HepG2 (cell line): ENCODE data around the gene SLC19A3. TPM values are rescaled to one million over a fixed set of nuclear protein-coding genes. Genes with fewer than 3 reads are reported as not detected.

Experiments used
- AHR ChIP-seq: IDR thresholded peaks from 2 replicates; pipeline ENCODE4 v1.6.1; 2018; ENCODE audit warnings: missing genetic modification reagents, missing compliant biosample characterization
- ARNTL ChIP-seq: sonication (generic); formaldehyde crosslinking; IDR thresholded peaks from 2 replicates; pipeline ENCODE4 v1.4.0; 2020; ENCODE audit warnings: mild to moderate bottlenecking, missing genetic modification reagents
- CENPT ChIP-seq: sonication (generic); formaldehyde crosslinking; IDR thresholded peaks from 2 replicates; pipeline ENCODE4 v1.8.0; 2022; ENCODE audit warnings: low read depth, mild to moderate bottlenecking, moderate library complexity, missing genetic modification reagents
- ELF1 ChIP-seq: sonication (generic); formaldehyde crosslinking; IDR thresholded peaks from 2 replicates; pipeline ENCODE4 v1.4.0; 2020; ENCODE audit warnings: missing genetic modification reagents
- GATAD1 ChIP-seq: IDR thresholded peaks from 2 replicates; pipeline ENCODE4 v1.6.1; 2016; ENCODE audit warnings: missing genetic modification reagents, missing compliant biosample characterization
- GMEB1 ChIP-seq: sonication (generic); formaldehyde crosslinking; IDR thresholded peaks from 2 replicates; pipeline ENCODE4 v1.5.1; 2020; ENCODE audit warnings: missing genetic modification reagents, mild to moderate bottlenecking, borderline replicate concordance
- HDAC1 ChIP-seq: sonication (generic); formaldehyde crosslinking; IDR thresholded peaks from 2 replicates; pipeline ENCODE4 v1.5.1; 2020; ENCODE audit warnings: mild to moderate bottlenecking, missing genetic modification reagents
- HNF4A ChIP-seq: sonication (generic); formaldehyde crosslinking; IDR thresholded peaks from 2 replicates; pipeline ENCODE4 v1.4.0; 2020; ENCODE audit warnings: missing genetic modification reagents
- JUNB ChIP-seq: sonication (generic); formaldehyde crosslinking; IDR thresholded peaks from 2 replicates; pipeline ENCODE4 v1.8.0; 2022; ENCODE audit warnings: missing genetic modification reagents, mild to moderate bottlenecking, borderline replicate concordance
- NCOA2 ChIP-seq: sonication (generic); formaldehyde crosslinking; IDR thresholded peaks from 2 replicates; pipeline ENCODE4 v1.8.0; 2022; ENCODE audit warnings: inconsistent platforms
- NPAS2 ChIP-seq: sonication (generic); formaldehyde crosslinking; IDR thresholded peaks from 2 replicates; pipeline ENCODE4 v1.8.0; 2022; ENCODE audit warnings: mild to moderate bottlenecking, missing genetic modification reagents, borderline replicate concordance
- NR2C2 ChIP-seq: sonication (generic); formaldehyde crosslinking; IDR thresholded peaks from 2 replicates; pipeline ENCODE4 v1.4.0; 2020; ENCODE audit warnings: missing genetic modification reagents, mild to moderate bottlenecking, moderate library complexity, borderline replicate concordance
- ONECUT2 ChIP-seq: sonication (generic); formaldehyde crosslinking; IDR thresholded peaks from 2 replicates; pipeline ENCODE4 v1.4.0; 2020; ENCODE audit warnings: missing genetic modification reagents
- PBX3 ChIP-seq: sonication (generic); formaldehyde crosslinking; IDR thresholded peaks from 2 replicates; pipeline ENCODE4 v1.8.1; 2023; ENCODE audit warnings: missing genetic modification reagents, inconsistent platforms, borderline replicate concordance
- SRSF4 ChIP-seq: fragments of 200-400 bp; formaldehyde crosslinking; IDR thresholded peaks from one replicate; pipeline ENCODE4 v1.6.1; 2018; ENCODE audit warnings: mild to moderate bottlenecking, low read depth, low read length, moderate library complexity; ENCODE audit not compliant: poor library complexity, severe bottlenecking
- TARDBP ChIP-seq: sonication (generic); formaldehyde crosslinking; IDR thresholded peaks from 2 replicates; pipeline ENCODE4 v1.8.0; 2022; ENCODE audit warnings: mild to moderate bottlenecking, missing genetic modification reagents
- THAP9 ChIP-seq: sonication (generic); formaldehyde crosslinking; IDR thresholded peaks from 2 replicates; pipeline ENCODE4; 2020; ENCODE audit warnings: missing genetic modification reagents, mild to moderate bottlenecking, borderline replicate concordance
- ZFP36L1 ChIP-seq: sonication (generic); formaldehyde crosslinking; IDR thresholded peaks from 2 replicates; pipeline ENCODE4 v1.8.0; 2022; ENCODE audit warnings: mild to moderate bottlenecking, missing genetic modification reagents, moderate library complexity
- ZNF788 ChIP-seq: sonication (generic); formaldehyde crosslinking; IDR thresholded peaks from 2 replicates; pipeline ENCODE4 v1.5.0; 2020; ENCODE audit warnings: mild to moderate bottlenecking, missing genetic modification reagents, borderline replicate concordance
- ZSCAN5A ChIP-seq: sonication (generic); formaldehyde crosslinking; IDR thresholded peaks from 2 replicates; pipeline ENCODE4 v1.8.0; 2022; ENCODE audit warnings: mild to moderate bottlenecking, missing genetic modification reagents, borderline replicate concordance
- polyA plus RNA-seq, 8 experiments: library from polyadenylated mRNA; depleted of rRNA in 3 of 8; stranded (reverse) in 7 of 8; unstranded in 1 of 8; fragments of >200 nt; fragmentation: Illumina TruSeq in 4 of 8; extraction: Trizol in 4 of 8; gene quantifications; 2 replicates each; pipeline versions ENCODE4 v1.2.1 to v1.2.3, GENCODE V29; 2011 to 2016; ENCODE audit warnings: low read depth in 4 of 8, missing spikeins in 1 of 8, mixed read lengths in 1 of 8; ENCODE audit not compliant: insufficient read depth in 1 of 8
- total RNA-seq, 5 experiments: library from RNA; depleted of rRNA; stranded (reverse); fragments of >200 nt; fragmentation: Illumina TruSeq; extraction: Trizol; gene quantifications; 2 replicates each; pipeline ENCODE4 v1.2.3, GENCODE V29; 2016; ENCODE audit warnings: low read depth in 1 of 5

Gene SLC19A3
- total and polyA plus RNA-seq, 2 of the 13 experiments (the other 11 are each of a cell fraction or from before 2014, with no cell fraction given), result 2.3 to 5.2 TPM

GRCh38 chr2:227759411-227760118 is 41.7 kb upstream of the SLC19A3 start (continued):
- peak; percentile 92 for TF ChIP-seq NCOA2 (CRISPR knock-in tag)
- TF ChIP-seq AHR (CRISPR knock-in tag), result no peak; the same call in 1 of the 2 replicates
- TF ChIP-seq JUNB (CRISPR knock-in tag), result peak; percentile 19; the same call in 1 of the 2 replicates
- peak; percentile 42 for TF ChIP-seq HNF4A (CRISPR knock-in tag)
- TF ChIP-seq ONECUT2, result peak; percentile 94
- TF ChIP-seq CENPT, result no peak
- no peak for TF ChIP-seq SRSF4
- TF ChIP-seq NR2C2 (CRISPR knock-in tag), result peak; percentile 75
- TF ChIP-seq GATAD1 (CRISPR knock-in tag), result no peak
- TF ChIP-seq HDAC1 (CRISPR knock-in tag), result peak; percentile 66
- no peak for TF ChIP-seq PBX3
- TF ChIP-seq ZFP36L1 (CRISPR knock-in tag), result 0 out of 2 replicates have a peak, but pooled peaks have one; percentile 46
- peak; percentile 44; the same call in 1 of the 2 replicates for TF ChIP-seq ZSCAN5A (CRISPR knock-in tag)
- peak; percentile 31; the same call in 1 of the 2 replicates for TF ChIP-seq GMEB1 (CRISPR knock-in tag)
- TF ChIP-seq TARDBP (CRISPR knock-in tag), result peak; percentile 72; the same call in 1 of the 2 replicates
- peak; percentile 62; the same call in 1 of the 2 replicates for TF ChIP-seq ZNF788 (CRISPR knock-in tag)
- TF ChIP-seq ARNTL (CRISPR knock-in tag), result 0 out of 2 replicates have a peak, but pooled peaks have one; percentile 26
- TF ChIP-seq NPAS2 (CRISPR knock-in tag), result no peak
- TF ChIP-seq THAP9 (CRISPR knock-in tag), result 0 out of 2 replicates have a peak, but pooled peaks have one; percentile 41
- 0 out of 2 replicates have a peak, but pooled peaks have one; percentile 20 for TF ChIP-seq ELF1 (CRISPR knock-in tag)
